HEK293 (cell line): ENCODE measurements around the gene ABCA7.
A peak's percentile ranks its signal among the peaks of the same experiment; 100 is the strongest.

Experiments used
- FEZF1 ChIP-seq: fragments of 450-650 bp; formaldehyde crosslinking; IDR thresholded peaks from 2 replicates; pipeline ENCODE4 v1.5.1; 2016; ENCODE audit warnings: missing biosample characterization, missing genetic modification characterization
- GLIS1 ChIP-seq: fragments of 450-650 bp; formaldehyde crosslinking; IDR thresholded peaks from 2 replicates; pipeline ENCODE4 v1.5.1; 2016; ENCODE audit warnings: missing biosample characterization, missing genetic modification characterization
- GLIS2 ChIP-seq: fragments of 450-650 bp; formaldehyde crosslinking; IDR thresholded peaks from 2 replicates; pipeline ENCODE4 v1.5.1; 2016; ENCODE audit warnings: missing biosample characterization, missing genetic modification characterization
- KLF1 ChIP-seq: fragments of 450-650 bp; formaldehyde crosslinking; IDR thresholded peaks from 2 replicates; pipeline ENCODE4 v1.5.1; 2016; ENCODE audit warnings: missing biosample characterization, missing genetic modification characterization
- SP3 ChIP-seq: fragments of 450-650 bp; formaldehyde crosslinking; IDR thresholded peaks from 2 replicates; pipeline ENCODE4 v1.5.1; 2016; ENCODE audit warnings: missing biosample characterization, missing genetic modification characterization
- SP7 ChIP-seq: fragments of 450-650 bp; formaldehyde crosslinking; IDR thresholded peaks from 2 replicates; pipeline ENCODE4 v1.5.1; 2016; ENCODE audit warnings: missing biosample characterization, missing genetic modification characterization
- ZBTB1 ChIP-seq: fragments of 450-650 bp; formaldehyde crosslinking; IDR thresholded peaks from 2 replicates; pipeline ENCODE4 v1.5.1; 2016; ENCODE audit warnings: missing biosample characterization, missing genetic modification characterization
- ZBTB7A ChIP-seq: fragments of 450-650 bp; formaldehyde crosslinking; IDR thresholded peaks from 2 replicates; pipeline ENCODE4 v1.5.1; 2016; ENCODE audit warnings: low read depth, missing biosample characterization, missing genetic modification characterization
- ZFP37 ChIP-seq: fragments of 450-650 bp; formaldehyde crosslinking; IDR thresholded peaks from 2 replicates; pipeline ENCODE4 v1.5.1; 2016; ENCODE audit warnings: missing biosample characterization, missing genetic modification characterization
- ZIC2 ChIP-seq: fragments of 450-650 bp; formaldehyde crosslinking; IDR thresholded peaks from 2 replicates; pipeline ENCODE4 v1.5.1; 2016; ENCODE audit warnings: missing biosample characterization, missing genetic modification characterization
- ZNF184 ChIP-seq: fragments of 450-650 bp; IDR thresholded peaks from 2 replicates; pipeline ENCODE4 v1.5.1; 2018; ENCODE audit warnings: missing biosample characterization, mild to moderate bottlenecking, missing genetic modification characterization
- ZNF2 ChIP-seq: fragments of 450-650 bp; formaldehyde crosslinking; IDR thresholded peaks from 2 replicates; pipeline ENCODE4 v1.5.1; 2016; ENCODE audit warnings: missing biosample characterization, missing genetic modification characterization
- ZNF354C ChIP-seq: fragments of 450-650 bp; formaldehyde crosslinking; IDR thresholded peaks from 2 replicates; pipeline ENCODE4 v1.5.1; 2016; ENCODE audit warnings: missing biosample characterization, missing genetic modification characterization, low read depth, borderline replicate concordance
- ZNF366 ChIP-seq: fragments of 450-650 bp; formaldehyde crosslinking; conservative IDR thresholded peaks from 2 replicates; pipeline ENCODE4 v1.5.1; 2016; ENCODE audit warnings: missing biosample characterization, missing genetic modification characterization
- ZNF473 ChIP-seq: fragments of 450-650 bp; formaldehyde crosslinking; IDR thresholded peaks from 2 replicates; pipeline ENCODE4 v1.5.1; 2017; ENCODE audit warnings: missing biosample characterization, missing genetic modification characterization
- ZNF48 ChIP-seq: fragments of 450-650 bp; formaldehyde crosslinking; IDR thresholded peaks from 2 replicates; pipeline ENCODE4 v1.5.1; 2016; ENCODE audit warnings: missing biosample characterization, missing genetic modification characterization
- ZNF529 ChIP-seq: fragments of 450-650 bp; formaldehyde crosslinking; IDR thresholded peaks from 2 replicates; pipeline ENCODE4 v1.5.1; 2017; ENCODE audit warnings: missing genetic modification characterization, missing biosample characterization; ENCODE audit not compliant: insufficient replicate concordance
- ZNF600 ChIP-seq: fragments of 450-650 bp; formaldehyde crosslinking; IDR thresholded peaks from 2 replicates; pipeline ENCODE4 v1.5.1; 2016; ENCODE audit warnings: missing biosample characterization, missing genetic modification characterization
- ZNF629 ChIP-seq: fragments of 450-650 bp; formaldehyde crosslinking; IDR thresholded peaks from 2 replicates; pipeline ENCODE4 v1.5.1; 2017; ENCODE audit warnings: missing biosample characterization, missing genetic modification characterization
- ZNF777 ChIP-seq: fragments of 450-650 bp; formaldehyde crosslinking; IDR thresholded peaks from 2 replicates; pipeline ENCODE4 v1.5.1; 2017; ENCODE audit warnings: missing biosample characterization, missing genetic modification characterization, borderline replicate concordance
- ZSCAN16 ChIP-seq: fragments of 450-650 bp; formaldehyde crosslinking; IDR thresholded peaks from 2 replicates; pipeline ENCODE4 v1.5.1; 2016; ENCODE audit warnings: missing biosample characterization, missing genetic modification characterization
- ZXDB ChIP-seq: fragments of 450-650 bp; formaldehyde crosslinking; IDR thresholded peaks from 2 replicates; pipeline ENCODE4 v1.5.1; 2016; ENCODE audit warnings: missing biosample characterization, missing genetic modification characterization
- TF ChIP-seq, protein P1 (sequence below): fragments of 450-650 bp; formaldehyde crosslinking; IDR thresholded peaks from 2 replicates; pipeline ENCODE4 v1.5.1; 2016; ENCODE audit warnings: missing biosample characterization, missing genetic modification characterization
- TF ChIP-seq, protein P2 (sequence below): fragments of 450-650 bp; formaldehyde crosslinking; IDR thresholded peaks from 2 replicates; pipeline ENCODE4 v1.5.1; 2016; ENCODE audit warnings: missing biosample characterization, missing genetic modification characterization
- TF ChIP-seq, protein P3 (sequence below): fragments of 450-650 bp; formaldehyde crosslinking; IDR thresholded peaks from 2 replicates; pipeline ENCODE4 v1.5.1; 2016; ENCODE audit warnings: missing biosample characterization, missing genetic modification characterization
- TF ChIP-seq, protein P4 (sequence below): fragments of 450-650 bp; formaldehyde crosslinking; conservative IDR thresholded peaks from 2 replicates; pipeline ENCODE4 v1.5.1; 2016; ENCODE audit warnings: low read depth, missing biosample characterization, missing genetic modification characterization
- TF ChIP-seq, protein P5 (sequence below): fragments of 450-650 bp; formaldehyde crosslinking; IDR thresholded peaks from 2 replicates; pipeline ENCODE4 v1.5.1; 2016; ENCODE audit warnings: missing biosample characterization, missing genetic modification characterization
- TF ChIP-seq, protein P6 (sequence below): fragments of 450-650 bp; formaldehyde crosslinking; IDR thresholded peaks from 2 replicates; pipeline ENCODE4 v1.5.1; 2016; ENCODE audit warnings: missing biosample characterization, missing genetic modification characterization

Gene ABCA7

DNA sequence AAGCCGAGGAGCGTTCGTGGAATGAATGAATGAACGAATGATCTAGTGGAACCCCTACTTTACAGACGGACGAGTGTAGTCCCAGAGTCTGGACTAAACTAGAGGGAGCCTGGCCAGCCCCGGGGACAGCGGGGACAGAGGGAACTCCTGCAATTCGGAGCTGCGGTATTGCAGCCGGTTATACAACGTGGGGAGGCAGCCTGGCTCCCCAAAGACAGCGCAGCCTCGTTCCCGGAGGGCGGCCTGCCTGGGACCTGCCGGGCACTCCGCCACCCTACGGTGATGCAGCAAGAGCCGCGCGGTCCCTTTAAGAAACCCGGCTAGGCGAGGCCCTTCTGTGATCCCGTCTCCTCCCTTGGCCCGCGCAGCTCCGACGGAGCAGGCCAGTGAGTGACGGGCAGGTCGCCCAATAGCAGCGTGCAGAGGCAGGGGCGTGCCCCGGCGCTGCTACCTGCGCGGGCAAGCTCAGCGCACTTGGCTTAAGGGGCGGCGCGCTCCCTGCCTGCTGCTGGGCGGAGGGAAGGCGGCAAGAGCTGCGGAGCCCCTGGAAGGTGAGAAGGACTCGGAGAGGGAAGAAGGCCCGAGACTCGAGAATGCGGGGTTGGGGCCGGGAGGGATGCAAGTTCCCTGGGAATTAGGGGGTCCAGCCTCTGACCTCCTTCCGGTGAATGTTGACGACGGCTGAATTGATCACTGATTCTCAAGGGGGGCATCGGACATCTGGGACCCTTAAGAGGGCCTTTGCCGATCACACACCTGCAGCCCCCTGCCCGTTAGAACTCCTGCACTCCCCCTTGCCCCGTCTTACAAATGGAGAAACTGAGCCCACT lies at the start of gene ABCA7 (continued):
- TF ChIP-seq, protein P1, sequence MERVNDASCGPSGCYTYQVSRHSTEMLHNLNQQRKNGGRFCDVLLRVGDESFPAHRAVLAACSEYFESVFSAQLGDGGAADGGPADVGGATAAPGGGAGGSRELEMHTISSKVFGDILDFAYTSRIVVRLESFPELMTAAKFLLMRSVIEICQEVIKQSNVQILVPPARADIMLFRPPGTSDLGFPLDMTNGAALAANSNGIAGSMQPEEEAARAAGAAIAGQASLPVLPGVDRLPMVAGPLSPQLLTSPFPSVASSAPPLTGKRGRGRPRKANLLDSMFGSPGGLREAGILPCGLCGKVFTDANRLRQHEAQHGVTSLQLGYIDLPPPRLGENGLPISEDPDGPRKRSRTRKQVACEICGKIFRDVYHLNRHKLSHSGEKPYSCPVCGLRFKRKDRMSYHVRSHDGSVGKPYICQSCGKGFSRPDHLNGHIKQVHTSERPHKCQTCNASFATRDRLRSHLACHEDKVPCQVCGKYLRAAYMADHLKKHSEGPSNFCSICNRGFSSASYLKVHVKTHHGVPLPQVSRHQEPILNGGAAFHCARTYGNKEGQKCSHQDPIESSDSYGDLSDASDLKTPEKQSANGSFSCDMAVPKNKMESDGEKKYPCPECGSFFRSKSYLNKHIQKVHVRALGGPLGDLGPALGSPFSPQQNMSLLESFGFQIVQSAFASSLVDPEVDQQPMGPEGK (tag by site-specific recombination) = peak; percentile 75
- TF ChIP-seq, protein P2, sequence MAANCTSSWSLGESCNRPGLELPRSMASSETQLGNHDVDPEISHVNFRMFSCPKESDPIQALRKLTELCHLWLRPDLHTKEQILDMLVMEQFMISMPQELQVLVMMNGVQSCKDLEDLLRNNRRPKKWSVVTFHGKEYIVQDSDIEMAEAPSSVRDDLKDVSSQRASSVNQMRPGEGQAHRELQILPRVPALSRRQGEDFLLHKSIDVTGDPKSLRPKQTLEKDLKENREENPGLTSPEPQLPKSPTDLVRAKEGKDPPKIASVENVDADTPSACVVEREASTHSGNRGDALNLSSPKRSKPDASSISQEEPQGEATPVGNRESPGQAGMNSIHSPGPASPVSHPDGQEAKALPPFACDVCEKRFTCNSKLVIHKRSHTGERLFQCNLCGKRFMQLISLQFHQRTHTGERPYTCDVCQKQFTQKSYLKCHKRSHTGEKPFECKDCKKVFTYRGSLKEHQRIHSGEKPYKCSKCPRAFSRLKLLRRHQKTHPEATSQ (tag by site-specific recombination) = no peak
- TF ChIP-seq GLIS2 (tag by site-specific recombination) = peak; percentile 71
- peak; percentile 72 for TF ChIP-seq ZNF600 (tag by site-specific recombination)
- no peak for TF ChIP-seq ZBTB1 (tag by site-specific recombination)
- no peak for TF ChIP-seq ZNF48 (tag by site-specific recombination)
- no peak for TF ChIP-seq ZSCAN16
- TF ChIP-seq ZNF2 (tag by site-specific recombination) = 0 out of 2 replicates have a peak, but pooled peaks have one; percentile 14
- TF ChIP-seq, protein P3, sequence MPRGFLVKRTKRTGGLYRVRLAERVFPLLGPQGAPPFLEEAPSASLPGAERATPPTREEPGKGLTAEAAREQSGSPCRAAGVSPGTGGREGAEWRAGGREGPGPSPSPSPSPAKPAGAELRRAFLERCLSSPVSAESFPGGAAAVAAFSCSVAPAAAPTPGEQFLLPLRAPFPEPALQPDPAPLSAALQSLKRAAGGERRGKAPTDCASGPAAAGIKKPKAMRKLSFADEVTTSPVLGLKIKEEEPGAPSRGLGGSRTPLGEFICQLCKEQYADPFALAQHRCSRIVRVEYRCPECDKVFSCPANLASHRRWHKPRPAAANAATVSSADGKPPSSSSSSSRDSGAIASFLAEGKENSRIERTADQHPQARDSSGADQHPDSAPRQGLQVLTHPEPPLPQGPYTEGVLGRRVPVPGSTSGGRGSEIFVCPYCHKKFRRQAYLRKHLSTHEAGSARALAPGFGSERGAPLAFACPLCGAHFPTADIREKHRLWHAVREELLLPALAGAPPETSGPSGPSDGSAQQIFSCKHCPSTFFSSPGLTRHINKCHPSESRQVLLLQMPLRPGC (tag by site-specific recombination) = 0 out of 2 replicates have a peak, but pooled peaks have one; percentile 44
- no peak for TF ChIP-seq FEZF1 (tag by site-specific recombination)
- peak; percentile 99 for TF ChIP-seq SP3 (tag by site-specific recombination)
- TF ChIP-seq ZNF354C (tag by site-specific recombination) = no peak
- peak; percentile 66; the same call in 1 of the 2 replicates for TF ChIP-seq GLIS1
- no peak for TF ChIP-seq ZNF777 (tag by site-specific recombination)
- TF ChIP-seq, protein P4, sequence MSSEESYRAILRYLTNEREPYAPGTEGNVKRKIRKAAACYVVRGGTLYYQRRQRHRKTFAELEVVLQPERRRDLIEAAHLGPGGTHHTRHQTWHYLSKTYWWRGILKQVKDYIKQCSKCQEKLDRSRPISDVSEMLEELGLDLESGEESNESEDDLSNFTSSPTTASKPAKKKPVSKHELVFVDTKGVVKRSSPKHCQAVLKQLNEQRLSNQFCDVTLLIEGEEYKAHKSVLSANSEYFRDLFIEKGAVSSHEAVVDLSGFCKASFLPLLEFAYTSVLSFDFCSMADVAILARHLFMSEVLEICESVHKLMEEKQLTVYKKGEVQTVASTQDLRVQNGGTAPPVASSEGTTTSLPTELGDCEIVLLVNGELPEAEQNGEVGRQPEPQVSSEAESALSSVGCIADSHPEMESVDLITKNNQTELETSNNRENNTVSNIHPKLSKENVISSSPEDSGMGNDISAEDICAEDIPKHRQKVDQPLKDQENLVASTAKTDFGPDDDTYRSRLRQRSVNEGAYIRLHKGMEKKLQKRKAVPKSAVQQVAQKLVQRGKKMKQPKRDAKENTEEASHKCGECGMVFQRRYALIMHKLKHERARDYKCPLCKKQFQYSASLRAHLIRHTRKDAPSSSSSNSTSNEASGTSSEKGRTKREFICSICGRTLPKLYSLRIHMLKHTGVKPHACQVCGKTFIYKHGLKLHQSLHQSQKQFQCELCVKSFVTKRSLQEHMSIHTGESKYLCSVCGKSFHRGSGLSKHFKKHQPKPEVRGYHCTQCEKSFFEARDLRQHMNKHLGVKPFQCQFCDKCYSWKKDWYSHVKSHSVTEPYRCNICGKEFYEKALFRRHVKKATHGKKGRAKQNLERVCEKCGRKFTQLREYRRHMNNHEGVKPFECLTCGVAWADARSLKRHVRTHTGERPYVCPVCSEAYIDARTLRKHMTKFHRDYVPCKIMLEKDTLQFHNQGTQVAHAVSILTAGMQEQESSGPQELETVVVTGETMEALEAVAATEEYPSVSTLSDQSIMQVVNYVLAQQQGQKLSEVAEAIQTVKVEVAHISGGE (tag by site-specific recombination) = peak; percentile 25; the same call in 1 of the 2 replicates
- no peak for TF ChIP-seq ZNF529 (tag by site-specific recombination)
- TF ChIP-seq ZNF366 (tag by site-specific recombination) = peak; percentile 54; the same call in 1 of the 2 replicates
- peak; percentile 41; the same call in 1 of the 2 replicates for TF ChIP-seq SP7 (tag by site-specific recombination)
- no peak for TF ChIP-seq ZFP37 (tag by site-specific recombination)
- TF ChIP-seq ZNF629 (tag by site-specific recombination) = peak; percentile 77
- TF ChIP-seq, protein P5, sequence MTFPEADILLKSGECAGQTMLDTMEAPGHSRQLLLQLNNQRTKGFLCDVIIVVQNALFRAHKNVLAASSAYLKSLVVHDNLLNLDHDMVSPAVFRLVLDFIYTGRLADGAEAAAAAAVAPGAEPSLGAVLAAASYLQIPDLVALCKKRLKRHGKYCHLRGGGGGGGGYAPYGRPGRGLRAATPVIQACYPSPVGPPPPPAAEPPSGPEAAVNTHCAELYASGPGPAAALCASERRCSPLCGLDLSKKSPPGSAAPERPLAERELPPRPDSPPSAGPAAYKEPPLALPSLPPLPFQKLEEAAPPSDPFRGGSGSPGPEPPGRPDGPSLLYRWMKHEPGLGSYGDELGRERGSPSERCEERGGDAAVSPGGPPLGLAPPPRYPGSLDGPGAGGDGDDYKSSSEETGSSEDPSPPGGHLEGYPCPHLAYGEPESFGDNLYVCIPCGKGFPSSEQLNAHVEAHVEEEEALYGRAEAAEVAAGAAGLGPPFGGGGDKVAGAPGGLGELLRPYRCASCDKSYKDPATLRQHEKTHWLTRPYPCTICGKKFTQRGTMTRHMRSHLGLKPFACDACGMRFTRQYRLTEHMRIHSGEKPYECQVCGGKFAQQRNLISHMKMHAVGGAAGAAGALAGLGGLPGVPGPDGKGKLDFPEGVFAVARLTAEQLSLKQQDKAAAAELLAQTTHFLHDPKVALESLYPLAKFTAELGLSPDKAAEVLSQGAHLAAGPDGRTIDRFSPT (tag by site-specific recombination) = peak; percentile 94
- TF ChIP-seq ZIC2 (tag by site-specific recombination) = peak; percentile 67; the same call in 1 of the 2 replicates
- no peak for TF ChIP-seq ZNF473 (tag by site-specific recombination)
- TF ChIP-seq ZBTB7A (tag by site-specific recombination) = peak; percentile 83
- no peak for TF ChIP-seq ZNF184 (tag by site-specific recombination)
- peak; percentile 97 for TF ChIP-seq KLF1 (tag by site-specific recombination)
- TF ChIP-seq, protein P6, sequence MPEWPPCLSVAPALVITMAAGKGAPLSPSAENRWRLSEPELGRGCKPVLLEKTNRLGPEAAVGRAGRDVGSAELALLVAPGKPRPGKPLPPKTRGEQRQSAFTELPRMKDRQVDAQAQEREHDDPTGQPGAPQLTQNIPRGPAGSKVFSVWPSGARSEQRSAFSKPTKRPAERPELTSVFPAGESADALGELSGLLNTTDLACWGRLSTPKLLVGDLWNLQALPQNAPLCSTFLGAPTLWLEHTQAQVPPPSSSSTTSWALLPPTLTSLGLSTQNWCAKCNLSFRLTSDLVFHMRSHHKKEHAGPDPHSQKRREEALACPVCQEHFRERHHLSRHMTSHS (tag by site-specific recombination) = no peak
- peak; percentile 98 for TF ChIP-seq ZXDB (tag by site-specific recombination)
